ENCODE measurements around the gene CRLF3.

DNA sequence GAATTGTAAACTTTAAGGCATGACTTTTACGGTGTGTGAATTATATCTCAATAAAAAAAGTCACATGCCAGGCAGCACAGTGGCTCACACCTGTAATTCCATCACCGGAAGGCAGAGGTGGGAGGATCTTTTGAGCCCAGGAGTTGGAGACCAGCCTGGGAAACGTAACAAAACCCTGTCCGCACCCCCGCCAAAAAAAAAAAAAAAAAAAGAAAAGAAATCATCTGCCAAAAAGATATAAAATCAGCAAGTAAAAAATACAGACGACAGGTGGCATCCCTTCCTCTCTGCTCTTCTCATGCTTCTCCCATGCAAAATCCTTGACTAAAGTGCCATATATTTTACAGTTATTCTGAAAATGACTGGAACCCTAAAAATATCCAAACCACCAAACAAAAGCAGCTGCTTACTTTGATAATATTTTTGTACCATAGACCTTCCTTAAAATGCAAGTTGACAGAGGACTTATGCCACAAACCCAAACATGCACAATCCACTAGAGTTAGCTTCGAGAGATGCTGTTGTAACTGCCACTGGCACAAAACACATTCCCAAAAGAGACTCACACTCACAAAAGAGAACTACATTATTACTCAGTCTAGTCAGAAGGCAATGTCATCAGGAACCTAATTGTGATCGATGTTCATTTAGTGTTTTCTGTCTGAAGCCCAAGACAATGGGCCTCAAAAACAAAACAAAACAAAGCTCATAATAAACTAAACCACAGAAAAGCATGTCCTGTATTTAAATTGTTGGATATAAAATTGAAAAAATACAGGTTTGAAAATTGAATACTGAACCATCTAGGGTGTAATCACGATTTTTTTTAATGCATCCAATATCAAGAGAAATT, 2.4 kb downstream of the CRLF3 start:
- TF ChIP-seq, protein P1, sequence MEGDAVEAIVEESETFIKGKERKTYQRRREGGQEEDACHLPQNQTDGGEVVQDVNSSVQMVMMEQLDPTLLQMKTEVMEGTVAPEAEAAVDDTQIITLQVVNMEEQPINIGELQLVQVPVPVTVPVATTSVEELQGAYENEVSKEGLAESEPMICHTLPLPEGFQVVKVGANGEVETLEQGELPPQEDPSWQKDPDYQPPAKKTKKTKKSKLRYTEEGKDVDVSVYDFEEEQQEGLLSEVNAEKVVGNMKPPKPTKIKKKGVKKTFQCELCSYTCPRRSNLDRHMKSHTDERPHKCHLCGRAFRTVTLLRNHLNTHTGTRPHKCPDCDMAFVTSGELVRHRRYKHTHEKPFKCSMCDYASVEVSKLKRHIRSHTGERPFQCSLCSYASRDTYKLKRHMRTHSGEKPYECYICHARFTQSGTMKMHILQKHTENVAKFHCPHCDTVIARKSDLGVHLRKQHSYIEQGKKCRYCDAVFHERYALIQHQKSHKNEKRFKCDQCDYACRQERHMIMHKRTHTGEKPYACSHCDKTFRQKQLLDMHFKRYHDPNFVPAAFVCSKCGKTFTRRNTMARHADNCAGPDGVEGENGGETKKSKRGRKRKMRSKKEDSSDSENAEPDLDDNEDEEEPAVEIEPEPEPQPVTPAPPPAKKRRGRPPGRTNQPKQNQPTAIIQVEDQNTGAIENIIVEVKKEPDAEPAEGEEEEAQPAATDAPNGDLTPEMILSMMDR (IDR thresholded peaks at IDR 0.05) = no peak
- TF ChIP-seq POLR2AphosphoS5 (IDR thresholded peaks at IDR 0.05) = no peak
- TF ChIP-seq EP300 (IDR thresholded peaks at IDR 0.05) = no peak
